ENCODE results near the gene SLC22A23.

DNA sequence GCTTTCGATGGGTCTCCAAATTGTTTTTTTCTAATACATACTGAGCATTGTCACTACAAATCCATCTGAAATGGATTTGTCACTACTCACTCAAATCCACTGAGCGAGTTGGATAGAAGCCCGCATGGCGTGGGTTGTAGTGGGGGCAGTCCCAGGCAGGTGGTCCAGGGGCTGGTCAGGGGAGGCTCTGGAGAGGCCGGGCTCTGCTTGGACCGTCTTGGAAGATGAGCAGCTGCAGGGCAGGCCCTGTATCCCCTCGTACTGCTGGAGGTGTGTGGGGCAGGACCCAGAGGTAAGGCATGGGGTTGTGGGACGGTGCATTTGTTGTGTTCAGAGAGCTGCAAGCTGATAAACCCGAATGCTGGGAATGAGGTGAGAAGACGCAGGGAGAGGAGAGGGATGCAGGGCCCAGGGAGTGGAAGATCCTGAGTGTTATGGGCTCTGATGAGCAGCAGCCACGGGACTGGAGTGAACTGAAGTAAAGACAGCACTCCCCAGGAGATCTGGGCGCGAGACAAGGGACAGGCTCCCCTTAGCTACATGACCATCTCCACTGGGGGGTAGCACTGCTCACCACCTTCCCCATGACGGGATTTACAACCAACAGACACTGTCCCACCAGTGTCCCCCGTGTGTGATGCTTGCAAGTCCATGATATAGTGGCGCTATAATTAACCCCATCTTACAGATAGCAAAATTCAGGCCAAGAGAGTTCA lies 152.2 kb downstream of the SLC22A23 start:
- TF ChIP-seq, protein P1, sequence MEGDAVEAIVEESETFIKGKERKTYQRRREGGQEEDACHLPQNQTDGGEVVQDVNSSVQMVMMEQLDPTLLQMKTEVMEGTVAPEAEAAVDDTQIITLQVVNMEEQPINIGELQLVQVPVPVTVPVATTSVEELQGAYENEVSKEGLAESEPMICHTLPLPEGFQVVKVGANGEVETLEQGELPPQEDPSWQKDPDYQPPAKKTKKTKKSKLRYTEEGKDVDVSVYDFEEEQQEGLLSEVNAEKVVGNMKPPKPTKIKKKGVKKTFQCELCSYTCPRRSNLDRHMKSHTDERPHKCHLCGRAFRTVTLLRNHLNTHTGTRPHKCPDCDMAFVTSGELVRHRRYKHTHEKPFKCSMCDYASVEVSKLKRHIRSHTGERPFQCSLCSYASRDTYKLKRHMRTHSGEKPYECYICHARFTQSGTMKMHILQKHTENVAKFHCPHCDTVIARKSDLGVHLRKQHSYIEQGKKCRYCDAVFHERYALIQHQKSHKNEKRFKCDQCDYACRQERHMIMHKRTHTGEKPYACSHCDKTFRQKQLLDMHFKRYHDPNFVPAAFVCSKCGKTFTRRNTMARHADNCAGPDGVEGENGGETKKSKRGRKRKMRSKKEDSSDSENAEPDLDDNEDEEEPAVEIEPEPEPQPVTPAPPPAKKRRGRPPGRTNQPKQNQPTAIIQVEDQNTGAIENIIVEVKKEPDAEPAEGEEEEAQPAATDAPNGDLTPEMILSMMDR (IDR thresholded peaks at IDR 0.05), result no peak
- no peak for TF ChIP-seq POLR2A (IDR thresholded peaks at IDR 0.05)
